NCI-H510A (cell line): Measurements from ENCODE around the gene RETN.
"Not testable (repeated sequence)": the region's sequence is repeated elsewhere in the genome, so short reads cannot be mapped to it uniquely, and the experiment has no call there.

Source experiments
- DNase-seq: peaks from one replicate; lab custom pipeline; 2025; lab: John Stamatoyannopoulos, UW

The RETN gene

GRCh38 chr19:7637374-7638256 lies 31.2 kb upstream of the RETN start:
- no peak for DNase-seq

GRCh38 chr19:7638802-7639465 lies 29.9 kb upstream of the RETN start:
- no peak for DNase-seq

- DNase-seq: no peak
Measured at GRCh38 chr19:7639863-7640348, 28.9 kb upstream of the RETN start.

GRCh38 chr19:7640803-7641202 lies 28.0 kb upstream of the RETN start:
- no peak for DNase-seq

GRCh38 chr19:7641290-7642276 lies 27.3 kb upstream of the RETN start:
- DNase-seq: no peak

- DNase-seq: no peak
Measured at GRCh38 chr19:7642295-7643030, 26.4 kb upstream of the RETN start.

- no peak for DNase-seq
Measured at GRCh38 chr19:7643031-7643415, 25.8 kb upstream of the RETN start.

GRCh38 chr19:7643629-7644549 lies 25.0 kb upstream of the RETN start:
- DNase-seq: not testable (repeated sequence)

- DNase-seq: no peak
Measured at GRCh38 chr19:7644550-7644877, 24.3 kb upstream of the RETN start.

GRCh38 chr19:7645163-7645562 lies 23.7 kb upstream of the RETN start:
- no peak for DNase-seq

- no peak for DNase-seq
Measured at GRCh38 chr19:7645656-7646425, 23.0 kb upstream of the RETN start.

GRCh38 chr19:7646426-7646700 lies 22.5 kb upstream of the RETN start:
- DNase-seq: no peak

- DNase-seq: no peak
Measured at GRCh38 chr19:7647156-7647555, 21.7 kb upstream of the RETN start.

GRCh38 chr19:7648265-7649014 lies 20.4 kb upstream of the RETN start:
- DNase-seq: no peak

- no peak for DNase-seq
Measured at GRCh38 chr19:7650148-7650547, 18.7 kb upstream of the RETN start.

GRCh38 chr19:7652061-7652641 lies 16.7 kb upstream of the RETN start:
- DNase-seq: peak; percentile 48

GRCh38 chr19:7654401-7654800 lies 14.4 kb upstream of the RETN start:
- DNase-seq: no peak

- no peak for DNase-seq
Measured at GRCh38 chr19:7655581-7655980, 13.3 kb upstream of the RETN start.
